Endometrial microvascular endothelial cells (primary cell): ENCODE measurements around the gene TP73. TPM values are rescaled to one million over a fixed set of nuclear protein-coding genes. Genes with fewer than 3 reads are reported as not detected.

Source experiments
- in situ Hi-C: cut with HindIII; loops from 2 replicates; pipeline ENCODE4 v1.10.0; 2017; ENCODE audit warnings: low sequenced_read_pairs, low pct_unique_long_range_greater_than_20kb; ENCODE audit errors: inconsistent ontology term
- total RNA-seq: library from RNA; depleted of rRNA; stranded (reverse); fragments of >200 nt; gene quantifications from one replicate; pipeline ENCODE4 v1.2.3, GENCODE V29; 2015; ENCODE audit errors: inconsistent ontology term

Gene TP73
- total RNA-seq, 1 donor from 2014 or later: not detected

GRCh38 chr1:3693321-3693720 is 41.0 kb downstream of the TP73 start:
- in situ Hi-C loops: no loop called here

DNA sequence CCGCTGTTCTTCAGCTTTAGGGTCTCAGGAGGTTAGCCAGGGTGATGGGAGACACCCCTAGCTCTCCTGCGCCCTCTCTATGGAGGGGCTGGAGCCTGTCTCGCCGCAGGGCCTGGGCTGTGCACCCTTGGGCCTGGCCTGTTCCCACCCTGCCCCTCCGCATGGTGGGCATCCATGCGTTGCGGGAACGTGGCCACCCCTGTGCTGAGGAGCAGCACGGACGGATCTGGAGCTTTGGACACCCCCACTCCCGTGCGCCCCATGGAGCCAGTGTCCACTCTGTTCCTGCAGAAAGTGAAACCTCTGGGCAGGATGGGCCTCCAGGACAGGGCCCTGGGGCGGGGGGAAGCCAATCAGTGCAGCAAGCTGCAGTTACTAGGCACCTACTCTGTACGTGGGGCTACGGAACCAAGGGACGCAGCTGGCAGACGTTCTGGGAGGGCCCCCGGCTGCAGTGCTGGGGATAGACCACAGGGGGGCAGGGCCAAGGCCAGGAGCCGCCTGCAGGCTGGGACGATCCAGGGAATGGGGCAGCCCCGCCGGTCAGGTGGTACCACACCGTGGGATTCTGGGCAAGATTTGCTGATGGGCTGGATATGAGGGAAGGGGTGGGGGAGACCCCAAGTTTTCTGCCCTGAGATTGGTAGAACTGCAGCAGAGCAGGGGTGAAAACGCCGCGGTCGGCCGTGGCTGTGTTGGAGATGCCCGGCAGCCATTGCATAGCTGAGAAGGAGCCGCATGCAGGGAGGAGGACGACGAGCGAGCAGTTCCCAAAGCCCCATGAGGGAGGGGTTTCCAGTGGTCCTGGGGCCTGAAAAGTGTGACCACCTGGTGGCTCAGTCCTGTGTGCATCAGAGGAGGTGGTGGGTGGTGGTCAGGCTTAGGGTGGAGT is 43.3 kb downstream of the TP73 start:
- in situ Hi-C loops: no loop called here

DNA sequence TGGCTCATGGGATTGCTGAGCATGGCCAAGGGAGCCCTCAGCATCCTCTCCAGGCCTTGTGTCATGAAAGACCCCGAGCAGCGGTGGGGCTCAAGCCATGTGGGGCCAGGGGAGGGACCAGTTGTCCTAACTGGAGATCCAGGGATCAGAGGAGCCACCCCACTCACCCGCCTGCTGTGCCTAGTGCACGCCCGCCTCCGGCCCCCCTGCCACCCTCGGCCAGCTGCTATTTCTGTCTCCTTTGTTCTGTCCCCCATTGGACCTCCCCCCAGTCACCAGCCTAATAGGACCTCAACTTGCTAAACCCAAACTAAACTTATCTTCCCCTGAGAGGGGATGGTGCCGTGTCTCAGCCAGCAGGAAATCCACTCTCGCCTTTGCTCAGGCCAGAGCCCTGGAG is 44.4 kb downstream of the TP73 start:
- in situ Hi-C loops: no loop called here

- in situ Hi-C loops: no loop called here
Observed at GRCh38 chr1:3697104-3697503, 44.8 kb downstream of the TP73 start.

- in situ Hi-C loops: no loop called here
Observed at GRCh38 chr1:3697810-3698209, 45.5 kb downstream of the TP73 start.

GRCh38 chr1:3698660-3699408 is 46.5 kb downstream of the TP73 start:
- in situ Hi-C loops: no loop called here

DNA sequence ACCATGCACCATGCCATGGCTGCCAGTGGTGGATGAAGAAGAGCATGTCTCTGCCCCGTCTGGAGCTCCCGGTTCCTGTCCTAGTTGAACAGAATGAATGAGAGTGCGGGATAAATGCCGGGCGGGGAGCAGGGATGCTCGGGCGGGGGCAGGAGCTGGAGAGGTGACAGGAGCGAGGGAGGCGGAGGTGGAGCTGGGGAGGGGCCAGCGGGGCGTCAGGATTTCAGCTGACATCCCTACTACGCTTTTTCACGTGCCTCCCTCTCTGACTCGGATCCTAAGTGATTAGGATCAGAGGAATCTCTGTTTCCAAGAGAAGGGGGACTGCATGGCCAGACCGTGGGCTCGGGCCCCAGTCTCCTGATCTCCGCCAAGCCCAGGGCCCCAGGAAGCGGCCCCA is 47.3 kb downstream of the TP73 start:
- in situ Hi-C loops: no loop called here

DNA sequence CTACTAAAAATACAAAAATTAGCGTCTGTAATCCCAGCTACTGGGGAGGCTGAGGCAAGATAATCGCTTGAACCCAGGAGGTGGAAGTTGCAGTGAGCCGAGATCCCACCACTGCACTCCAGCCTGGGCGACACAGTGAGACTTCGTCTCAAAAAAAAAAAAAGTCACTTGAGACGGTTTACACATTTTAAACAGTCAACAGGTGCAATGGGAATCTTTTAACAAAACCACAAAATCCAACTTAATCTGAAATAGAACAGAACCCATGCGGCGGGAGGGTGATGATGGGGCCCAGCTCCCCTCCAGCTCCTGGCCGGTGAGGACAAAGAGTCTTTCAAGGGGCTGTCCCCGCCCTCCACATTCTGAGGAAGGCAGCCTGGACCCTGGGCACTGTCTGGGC is 48.3 kb downstream of the TP73 start:
- in situ Hi-C loops: no loop called here

DNA sequence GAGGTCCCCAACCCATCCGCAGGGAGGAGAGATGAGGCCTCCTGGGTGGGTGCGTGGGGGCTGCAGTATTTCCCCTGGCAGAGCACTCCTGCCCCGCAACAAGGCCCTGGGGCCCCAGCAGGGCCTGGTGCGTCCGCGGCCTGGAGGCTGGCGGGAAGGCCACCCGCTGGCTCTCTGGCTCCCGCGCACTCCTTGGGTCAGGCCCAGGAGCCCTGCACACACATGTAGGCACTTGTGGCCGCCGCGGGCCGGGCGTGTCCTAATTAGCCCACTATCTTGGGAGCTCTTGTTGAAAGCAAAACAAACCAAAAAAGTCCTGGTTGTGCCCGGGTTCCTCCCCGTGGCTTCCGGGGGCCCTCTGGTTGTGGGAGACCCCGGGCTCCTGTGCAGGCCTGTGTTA is 50.2 kb downstream of the TP73 start:
- in situ Hi-C loops: no loop called here

- in situ Hi-C loops: no loop called here
Observed at GRCh38 chr1:3702990-3703728, 50.8 kb downstream of the TP73 start.

GRCh38 chr1:3703786-3704371 is 51.6 kb downstream of the TP73 start:
- in situ Hi-C loops: no loop called here

- in situ Hi-C loops: no loop called here
Observed at GRCh38 chr1:3705341-3705950, 53.1 kb downstream of the TP73 start.

- in situ Hi-C loops: no loop called here
Observed at GRCh38 chr1:3706651-3707297, 54.5 kb downstream of the TP73 start.

DNA sequence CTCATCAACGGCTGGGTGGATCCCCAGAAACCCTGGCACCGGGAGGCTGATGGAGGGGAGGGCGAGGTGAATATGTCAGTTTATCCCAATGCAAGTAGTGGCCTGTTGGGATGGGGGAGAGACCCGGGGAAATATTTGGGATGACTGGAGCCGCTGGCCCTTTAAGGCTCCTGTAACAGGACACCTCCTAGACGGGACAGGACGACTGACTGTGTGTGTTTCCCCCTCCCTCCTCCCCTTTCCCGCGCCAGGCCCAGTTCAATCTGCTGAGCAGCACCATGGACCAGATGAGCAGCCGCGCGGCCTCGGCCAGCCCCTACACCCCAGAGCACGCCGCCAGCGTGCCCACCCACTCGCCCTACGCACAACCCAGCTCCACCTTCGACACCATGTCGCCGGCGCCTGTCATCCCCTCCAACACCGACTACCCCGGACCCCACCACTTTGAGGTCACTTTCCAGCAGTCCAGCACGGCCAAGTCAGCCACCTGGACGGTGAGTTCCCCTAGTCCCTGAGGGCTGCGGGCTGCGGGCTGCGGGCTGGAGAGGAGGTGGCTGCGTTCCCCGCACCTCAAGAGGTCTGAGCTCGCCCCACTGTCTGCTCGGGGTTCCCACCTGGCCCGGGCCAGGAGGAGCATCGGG is 55.1 kb downstream of the TP73 start:
- in situ Hi-C loops: no loop called here

- in situ Hi-C loops: no loop called here
Observed at GRCh38 chr1:3707939-3708328, 55.6 kb downstream of the TP73 start.

DNA sequence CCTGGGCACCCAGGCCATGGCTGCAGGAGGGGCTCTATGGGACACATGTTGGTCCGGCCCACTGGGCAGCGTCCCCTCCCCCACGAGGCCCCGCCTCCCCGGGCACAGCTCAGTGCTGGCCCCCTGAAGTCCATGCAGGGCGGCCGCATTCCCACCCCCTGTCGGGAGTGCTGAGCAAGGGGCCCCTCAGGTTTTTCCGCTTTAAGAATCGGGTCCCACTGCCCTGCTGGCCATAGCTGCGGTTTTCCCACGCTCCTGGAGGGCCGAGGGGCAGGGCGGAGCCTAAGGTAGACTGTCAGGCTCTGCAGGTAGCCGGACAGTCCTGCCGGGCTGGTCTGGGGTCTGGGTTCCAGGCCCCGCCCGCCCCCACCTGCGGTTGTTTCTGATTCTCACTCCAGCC is 56.5 kb downstream of the TP73 start:
- in situ Hi-C loops: no loop called here

- in situ Hi-C loops: no loop called here
Observed at GRCh38 chr1:3710251-3710650, 57.9 kb downstream of the TP73 start.

DNA sequence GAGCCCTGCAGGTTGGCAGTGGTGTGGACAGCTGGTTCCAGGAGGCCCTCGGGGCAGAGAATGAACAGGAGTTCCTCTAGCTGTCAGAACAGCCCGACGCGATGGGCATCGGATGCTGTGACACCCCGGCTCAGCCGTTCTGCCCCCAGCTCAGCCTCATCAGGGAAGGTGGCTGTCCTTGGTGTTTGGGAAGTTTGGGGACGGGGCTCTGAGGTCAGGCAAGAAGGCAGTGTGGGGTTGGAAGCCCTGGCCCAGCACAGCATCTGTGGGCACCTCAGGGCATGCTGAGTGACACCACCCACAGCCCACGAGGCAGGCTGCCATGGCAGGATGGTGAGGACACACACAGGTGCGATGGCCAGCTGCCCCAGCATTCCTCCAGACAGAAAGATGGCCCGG is 59.1 kb downstream of the TP73 start:
- in situ Hi-C loops: no loop called here
